DMS79 (cell line): ENCODE data around the gene PCDHGA6.

Experiments used
- DNase-seq: peaks from one replicate; lab custom pipeline; 2025; lab: John Stamatoyannopoulos, UW

PCDHGA6 gene

DNA sequence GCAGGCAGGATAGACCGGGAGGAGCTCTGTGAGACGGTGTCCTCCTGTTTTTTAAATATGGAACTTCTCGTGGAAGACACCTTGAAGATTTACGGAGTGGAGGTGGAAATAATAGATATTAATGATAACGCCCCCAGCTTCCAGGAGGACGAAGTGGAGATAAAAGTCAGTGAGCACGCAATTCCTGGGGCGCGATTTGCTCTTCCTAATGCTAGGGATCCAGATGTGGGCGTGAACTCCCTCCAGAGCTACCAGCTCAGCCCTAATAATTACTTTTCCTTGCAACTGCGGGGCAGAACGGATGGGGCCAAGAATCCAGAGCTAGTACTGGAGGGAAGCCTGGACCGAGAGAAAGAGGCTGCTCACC, 47.8 kb downstream of the PCDHGA6 start:
- no peak for DNase-seq

DNA sequence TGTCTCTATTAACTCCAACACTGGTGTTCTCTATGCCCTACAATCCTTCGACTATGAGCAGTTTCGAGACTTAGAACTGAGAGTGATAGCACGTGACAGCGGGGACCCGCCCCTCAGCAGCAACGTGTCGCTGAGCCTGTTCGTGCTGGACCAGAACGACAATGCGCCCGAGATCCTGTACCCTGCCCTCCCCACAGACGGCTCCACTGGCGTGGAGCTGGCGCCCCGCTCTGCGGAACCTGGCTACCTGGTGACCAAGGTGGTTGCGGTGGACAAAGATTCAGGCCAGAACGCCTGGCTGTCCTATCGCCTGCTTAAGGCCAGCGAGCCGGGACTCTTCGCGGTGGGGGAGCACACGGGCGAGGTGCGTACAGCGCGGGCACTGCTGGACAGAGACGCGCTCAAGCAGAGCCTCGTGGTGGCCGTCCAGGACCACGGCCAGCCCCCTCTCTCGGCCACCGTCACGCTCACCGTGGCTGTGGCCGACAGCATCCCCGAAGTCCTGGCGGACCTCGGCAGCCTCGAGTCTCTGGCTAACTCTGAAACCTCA, 49.1 kb downstream of the PCDHGA6 start:
- no peak for DNase-seq

DNA sequence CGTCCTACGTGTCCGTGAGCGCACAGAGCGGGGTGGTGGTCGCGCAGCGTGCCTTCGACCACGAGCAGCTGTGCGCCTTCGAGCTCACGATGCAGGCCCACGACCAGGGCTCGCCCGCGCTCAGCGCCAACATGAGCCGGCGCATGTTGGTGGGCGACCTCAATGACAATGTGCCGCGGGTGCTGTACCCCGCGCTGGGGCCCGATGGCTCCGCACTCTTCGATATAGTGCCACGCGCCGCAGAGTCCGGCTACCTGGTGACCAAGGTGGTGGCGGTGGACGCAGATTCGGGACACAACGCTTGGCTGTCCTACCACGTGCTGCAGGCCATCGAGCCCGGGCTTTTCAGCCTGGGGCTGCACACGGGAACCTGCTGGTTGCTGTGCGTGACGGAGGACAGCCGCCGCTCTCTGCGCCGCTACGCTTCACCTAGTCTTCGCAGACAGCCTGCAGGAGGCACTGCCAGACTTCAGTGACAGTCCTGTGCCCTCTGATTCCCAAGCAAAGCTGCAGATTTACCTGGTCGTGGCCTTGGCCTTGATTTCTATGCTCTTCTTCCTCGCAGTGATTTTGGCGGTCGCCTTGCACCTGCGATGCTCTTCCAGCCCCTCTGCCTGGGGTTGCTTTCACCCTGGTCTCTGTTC, 54.2 kb downstream of the PCDHGA6 start:
- DNase-seq, result no peak
